ENCODE measurements around the gene BNIP2. TPM values are rescaled to one million over a fixed set of nuclear protein-coding genes. Genes with fewer than 3 reads are reported as not detected.
"Not testable (repeated sequence)": the region's sequence is repeated elsewhere in the genome, so short reads cannot be mapped to it uniquely, and the experiment has no call there.

Gene BNIP2
- total and polyA plus RNA-seq, 2 donors (not counting 1 experiment from before 2014, with no cell fraction given): 82.9 to 93.2 TPM

DNA sequence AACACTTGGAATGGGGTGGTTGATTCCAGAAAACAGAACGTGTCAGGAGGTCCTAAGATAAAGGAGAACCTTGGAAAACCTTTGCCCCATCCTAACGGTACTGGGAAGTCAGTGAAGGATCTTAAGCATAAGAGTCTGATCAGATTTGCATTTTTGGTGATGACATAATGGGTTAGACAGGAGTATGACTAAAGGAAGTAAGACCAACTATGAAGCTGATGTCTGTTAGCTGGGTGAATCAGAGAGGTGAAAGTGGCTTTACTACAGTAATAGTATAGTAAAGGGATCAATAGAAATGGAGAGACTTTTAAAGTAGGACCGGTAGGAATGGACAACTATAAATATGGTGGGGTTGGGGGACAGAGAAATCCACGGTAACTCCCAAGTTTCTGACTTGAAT, 44.4 kb downstream of the BNIP2 start:
- no peaks in the 10 kb centered on the region for H4K20me1 ChIP-seq (ENCODE audit: control insufficient read depth, extremely low read depth, insufficient read depth, low read length)
- no peaks in the 10 kb centered on the region for H3K27me3 ChIP-seq (ENCODE audit: control insufficient read depth, insufficient read depth, low read length)
- TF ChIP-seq, protein P1, sequence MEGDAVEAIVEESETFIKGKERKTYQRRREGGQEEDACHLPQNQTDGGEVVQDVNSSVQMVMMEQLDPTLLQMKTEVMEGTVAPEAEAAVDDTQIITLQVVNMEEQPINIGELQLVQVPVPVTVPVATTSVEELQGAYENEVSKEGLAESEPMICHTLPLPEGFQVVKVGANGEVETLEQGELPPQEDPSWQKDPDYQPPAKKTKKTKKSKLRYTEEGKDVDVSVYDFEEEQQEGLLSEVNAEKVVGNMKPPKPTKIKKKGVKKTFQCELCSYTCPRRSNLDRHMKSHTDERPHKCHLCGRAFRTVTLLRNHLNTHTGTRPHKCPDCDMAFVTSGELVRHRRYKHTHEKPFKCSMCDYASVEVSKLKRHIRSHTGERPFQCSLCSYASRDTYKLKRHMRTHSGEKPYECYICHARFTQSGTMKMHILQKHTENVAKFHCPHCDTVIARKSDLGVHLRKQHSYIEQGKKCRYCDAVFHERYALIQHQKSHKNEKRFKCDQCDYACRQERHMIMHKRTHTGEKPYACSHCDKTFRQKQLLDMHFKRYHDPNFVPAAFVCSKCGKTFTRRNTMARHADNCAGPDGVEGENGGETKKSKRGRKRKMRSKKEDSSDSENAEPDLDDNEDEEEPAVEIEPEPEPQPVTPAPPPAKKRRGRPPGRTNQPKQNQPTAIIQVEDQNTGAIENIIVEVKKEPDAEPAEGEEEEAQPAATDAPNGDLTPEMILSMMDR (conservative IDR thresholded peaks at IDR 0.05 in 1 of 2, IDR thresholded peaks at IDR 0.05 in 1 of 2; ENCODE audit: low read depth in 1 of 2, low read length in 2 of 2): no peak
- no peak for TF ChIP-seq EZH2 (IDR thresholded peaks at IDR 0.05; ENCODE audit: low read length, missing control alignments)
- H3K4me3 ChIP-seq (replicated peaks in 1 of 4; ENCODE audit: control extremely low read depth in 1 of 4, insufficient read depth in 1 of 4, low read depth in 3 of 4, low read length in 4 of 4): no peak overlapping the region
- DNase-seq (ENCODE audit: low read depth in 2 of 2): peak in 1 of 2 donors; percentile 42
- no peak overlapping the region for H3K9ac ChIP-seq (ENCODE audit: insufficient read depth, low read length)
- H3K79me2 ChIP-seq (ENCODE audit: control insufficient read depth, insufficient read depth, low read length): no peaks in the 10 kb centered on the region
- no peak overlapping the region for H3K27ac ChIP-seq (ENCODE audit: insufficient read depth, low read length)
- H3K4me1 ChIP-seq (ENCODE audit: control insufficient read depth, extremely low read depth, insufficient read depth, low read length): no peaks in the 10 kb centered on the region
- H3K4me2 ChIP-seq (ENCODE audit: extremely low read depth, insufficient read depth, low read length): no peak overlapping the region
- H3K9me3 ChIP-seq (ENCODE audit: control insufficient read depth, insufficient read depth, low read depth, low read length): no peaks in the 10 kb centered on the region
- no peak overlapping the region for H2AFZ ChIP-seq (ENCODE audit: low read length)
- peaks cover 4% of the 10 kb centered on the region for H3K36me3 ChIP-seq (ENCODE audit: control insufficient read depth, insufficient read depth, low read length)

DNA sequence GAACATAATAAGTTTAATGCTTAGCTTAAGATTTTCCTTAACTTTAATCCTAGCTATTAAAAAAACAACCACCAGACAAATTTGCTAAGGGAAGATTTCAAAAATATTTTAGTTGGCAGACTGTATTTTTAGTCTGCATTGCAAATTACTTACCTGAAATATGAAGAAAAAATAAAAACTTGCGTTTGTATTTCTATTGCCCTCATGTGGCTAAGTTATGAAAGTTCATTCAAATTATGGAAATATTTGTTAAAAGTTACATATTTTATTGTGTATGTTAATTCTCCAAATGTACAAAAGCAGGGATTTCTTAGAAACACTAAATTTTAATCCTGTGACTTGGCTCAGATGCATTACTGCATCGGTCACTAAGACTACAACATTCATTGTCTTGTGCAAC, 46.8 kb downstream of the BNIP2 start:
- H3K27ac ChIP-seq (ENCODE audit: insufficient read depth, low read length): no peak overlapping the region
- no peak overlapping the region for H3K4me2 ChIP-seq (ENCODE audit: extremely low read depth, insufficient read depth, low read length)
- peaks cover 4% of the 10 kb centered on the region for H3K36me3 ChIP-seq (ENCODE audit: control insufficient read depth, insufficient read depth, low read length)
- H3K4me3 ChIP-seq (replicated peaks in 1 of 4; ENCODE audit: control extremely low read depth in 1 of 4, insufficient read depth in 1 of 4, low read depth in 3 of 4, low read length in 4 of 4): no peak overlapping the region
- no peak overlapping the region for H3K9ac ChIP-seq (ENCODE audit: insufficient read depth, low read length)
- H3K4me1 ChIP-seq (ENCODE audit: control insufficient read depth, extremely low read depth, insufficient read depth, low read length): no peaks in the 10 kb centered on the region
- no peaks in the 10 kb centered on the region for H3K79me2 ChIP-seq (ENCODE audit: control insufficient read depth, insufficient read depth, low read length)
- H3K27me3 ChIP-seq (ENCODE audit: control insufficient read depth, insufficient read depth, low read length): no peaks in the 10 kb centered on the region
- TF ChIP-seq, protein P1 (conservative IDR thresholded peaks at IDR 0.05 in 1 of 2, IDR thresholded peaks at IDR 0.05 in 1 of 2; ENCODE audit: low read depth in 1 of 2, low read length in 2 of 2): peak in 1 of 2 donors; percentile 13
- no peak for TF ChIP-seq EZH2 (IDR thresholded peaks at IDR 0.05; ENCODE audit: low read length, missing control alignments)
- no peaks in the 10 kb centered on the region for H4K20me1 ChIP-seq (ENCODE audit: control insufficient read depth, extremely low read depth, insufficient read depth, low read length)
- DNase-seq (ENCODE audit: low read depth in 2 of 2): peak in 1 of 2 donors; percentile 19
- no peaks in the 10 kb centered on the region for H3K9me3 ChIP-seq (ENCODE audit: control insufficient read depth, insufficient read depth, low read depth, low read length)
- H2AFZ ChIP-seq (ENCODE audit: low read length): no peak overlapping the region

DNA sequence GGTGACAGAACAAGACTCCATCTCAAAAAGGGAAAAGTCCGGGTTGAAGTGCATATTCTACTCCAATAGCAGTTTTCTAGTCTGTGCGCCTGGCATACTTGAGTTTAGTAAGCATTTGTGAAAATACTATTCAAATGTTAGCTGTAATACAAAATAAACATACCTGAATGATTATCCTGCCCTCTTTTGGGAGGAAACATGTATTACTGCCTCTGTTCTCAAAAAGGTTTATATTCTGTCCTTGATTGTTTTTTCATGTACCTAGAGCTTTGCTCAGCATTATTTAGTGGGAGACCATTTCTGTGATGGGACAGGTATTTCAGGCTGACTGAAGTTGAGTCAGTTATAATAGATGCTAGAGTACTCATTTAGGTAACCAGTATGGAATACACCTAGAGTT, 51.6 kb downstream of the BNIP2 start:
- not testable (repeated sequence) for H3K4me2 ChIP-seq (ENCODE audit: extremely low read depth, insufficient read depth, low read length); H3K9me3 ChIP-seq (ENCODE audit: control insufficient read depth, insufficient read depth, low read depth, low read length); H3K4me1 ChIP-seq (ENCODE audit: control insufficient read depth, extremely low read depth, insufficient read depth, low read length); H3K36me3 ChIP-seq (ENCODE audit: control insufficient read depth, insufficient read depth, low read length); H4K20me1 ChIP-seq (ENCODE audit: control insufficient read depth, extremely low read depth, insufficient read depth, low read length); H3K4me3 ChIP-seq (replicated peaks in 1 of 4; ENCODE audit: control extremely low read depth in 1 of 4, insufficient read depth in 1 of 4, low read depth in 3 of 4, low read length in 4 of 4); H3K9ac ChIP-seq (ENCODE audit: insufficient read depth, low read length); H2AFZ ChIP-seq (ENCODE audit: low read length); H3K79me2 ChIP-seq (ENCODE audit: control insufficient read depth, insufficient read depth, low read length); H3K27ac ChIP-seq (ENCODE audit: insufficient read depth, low read length); H3K27me3 ChIP-seq (ENCODE audit: control insufficient read depth, insufficient read depth, low read length); DNase-seq (ENCODE audit: low read depth in 2 of 2)
